Stimulated activated CD8-positive, alpha-beta memory T cell treated with anti-CD3 and anti-CD28 coated beads, Interleukin-7, amount 100 ng/mL, for 1 hour (primary cell): ENCODE results near the gene TASP1.
"Not testable (repeated sequence)": the region's sequence is repeated elsewhere in the genome, so short reads cannot be mapped to it uniquely, and the experiment has no call there.

ENCODE experiments used
- DNase-seq, 2 donors: peaks; one replicate each; pipeline ENCODE4 v3.0.0-alpha.2; 2020; ENCODE audit warnings: low read depth in 2 of 2

The TASP1 gene

GRCh38 chr20:13494019-13494418, 144.7 kb downstream of the TASP1 start:
- no peak for DNase-seq

- DNase-seq: no peak
Observed at GRCh38 chr20:13493143-13493542, 145.6 kb downstream of the TASP1 start.

GRCh38 chr20:13492001-13492481, 146.7 kb downstream of the TASP1 start:
- DNase-seq: no peak

- DNase-seq: no peak
Observed at GRCh38 chr20:13487202-13487601, 151.5 kb downstream of the TASP1 start.

GRCh38 chr20:13486694-13487093, 152.0 kb downstream of the TASP1 start:
- DNase-seq: no peak

GRCh38 chr20:13485576-13485975, 153.2 kb downstream of the TASP1 start:
- DNase-seq: no peak

GRCh38 chr20:13485019-13485418, 153.7 kb downstream of the TASP1 start:
- not testable (repeated sequence) for DNase-seq

- DNase-seq: not testable (repeated sequence)
Observed at GRCh38 chr20:13483472-13483871, 155.3 kb downstream of the TASP1 start.

- no peak for DNase-seq
Observed at GRCh38 chr20:13478366-13478765, 160.4 kb downstream of the TASP1 start.

- no peak for DNase-seq
Observed at GRCh38 chr20:13474467-13474866, 164.3 kb downstream of the TASP1 start.

- no peak for DNase-seq
Observed at GRCh38 chr20:13469262-13469661, 169.5 kb downstream of the TASP1 start.

GRCh38 chr20:13468166-13468565, 170.6 kb downstream of the TASP1 start:
- DNase-seq: no peak

- DNase-seq: no peak
Observed at GRCh38 chr20:13464702-13465101, 174.0 kb downstream of the TASP1 start.

- DNase-seq: no peak
Observed at GRCh38 chr20:13461849-13462458, 176.8 kb downstream of the TASP1 start.

GRCh38 chr20:13458860-13459451, 179.8 kb downstream of the TASP1 start:
- DNase-seq: no peak

- DNase-seq: no peak
Observed at GRCh38 chr20:13457487-13457886, 181.2 kb downstream of the TASP1 start.

GRCh38 chr20:13455713-13456112, 183.0 kb downstream of the TASP1 start:
- no peak for DNase-seq

- no peak for DNase-seq
Observed at GRCh38 chr20:13453367-13453766, 185.4 kb downstream of the TASP1 start.

GRCh38 chr20:13452470-13453124, 186.1 kb downstream of the TASP1 start:
- DNase-seq: no peak

GRCh38 chr20:13449868-13450434, 188.8 kb downstream of the TASP1 start:
- DNase-seq: no peak

GRCh38 chr20:13447385-13448180, 191.1 kb downstream of the TASP1 start:
- DNase-seq: no peak

- no peak for DNase-seq
Observed at GRCh38 chr20:13443690-13444089, 195.0 kb downstream of the TASP1 start.
